Stimulated activated naive CD8-positive, alpha-beta T cell treated with anti-CD3 and anti-CD28 coated beads, Interleukin-15, Interleukin-2, amounts not matched to agents 100 ng/mL and 50 ng/mL, for 24 hours (primary cell): ENCODE results near the gene ABCG1.

ENCODE experiments used
- H3K27ac Mint-ChIP-seq: one replicate; pipeline ENCODE4 v1.8.0; 2021; ENCODE audit warnings: mild to moderate bottlenecking, mixed read lengths
- H3K27me3 Mint-ChIP-seq: one replicate; pipeline ENCODE4 v1.8.0; 2021; ENCODE audit warnings: mixed read lengths
- H3K36me3 Mint-ChIP-seq: one replicate; pipeline ENCODE4 v1.8.0; 2021; ENCODE audit warnings: low read depth, mixed read lengths
- H3K4me1 Mint-ChIP-seq: one replicate; pipeline ENCODE4 v1.8.0; 2021; ENCODE audit warnings: low read depth, mixed read lengths
- H3K4me3 Mint-ChIP-seq: one replicate; pipeline ENCODE4 v1.8.0; 2021; ENCODE audit warnings: mild to moderate bottlenecking, mixed read lengths
- H3K9me3 Mint-ChIP-seq: one replicate; pipeline ENCODE4 v1.8.0; 2021; ENCODE audit warnings: mixed read lengths

The ABCG1 gene

GRCh38 chr21:42230178-42230577, 11.2 kb downstream of the ABCG1 start:
- Mint-ChIP-seq H3K27me3 (no peaks in the 10 kb centered on the region), H3K4me1 (peaks cover 82% of the 10 kb centered on the region), H3K36me3 (peaks cover 20% of the 10 kb centered on the region), H3K4me3 (no peak overlapping the region), H3K27ac (no peak overlapping the region), H3K9me3 (no peaks in the 10 kb centered on the region)

GRCh38 chr21:42230636-42231035, 11.7 kb downstream of the ABCG1 start:
- Mint-ChIP-seq H3K36me3 (peaks cover 18% of the 10 kb centered on the region), H3K4me3 (no peak overlapping the region), H3K27ac (no peak overlapping the region), H3K27me3 (no peaks in the 10 kb centered on the region), H3K9me3 (no peaks in the 10 kb centered on the region), H3K4me1 (peaks cover 86% of the 10 kb centered on the region)

- no peaks in the 10 kb centered on the region for H3K9me3 Mint-ChIP-seq
- peaks cover 8% of the 10 kb centered on the region for H3K36me3 Mint-ChIP-seq
- H3K4me1 Mint-ChIP-seq: peaks cover 90% of the 10 kb centered on the region
- no peaks in the 10 kb centered on the region for H3K27me3 Mint-ChIP-seq
- H3K4me3 Mint-ChIP-seq: no peak overlapping the region
- no peak overlapping the region for H3K27ac Mint-ChIP-seq
Measured at GRCh38 chr21:42231756-42232155, 12.8 kb downstream of the ABCG1 start.

GRCh38 chr21:42232176-42232825, 13.4 kb downstream of the ABCG1 start:
- Mint-ChIP-seq H3K4me1 (peaks cover 90% of the 10 kb centered on the region), H3K27ac (peak overlapping the region; percentile 85), H3K9me3 (no peaks in the 10 kb centered on the region), H3K4me3 (peak overlapping the region; percentile 39), H3K27me3 (no peaks in the 10 kb centered on the region), H3K36me3 (peaks cover 5% of the 10 kb centered on the region)

DNA sequence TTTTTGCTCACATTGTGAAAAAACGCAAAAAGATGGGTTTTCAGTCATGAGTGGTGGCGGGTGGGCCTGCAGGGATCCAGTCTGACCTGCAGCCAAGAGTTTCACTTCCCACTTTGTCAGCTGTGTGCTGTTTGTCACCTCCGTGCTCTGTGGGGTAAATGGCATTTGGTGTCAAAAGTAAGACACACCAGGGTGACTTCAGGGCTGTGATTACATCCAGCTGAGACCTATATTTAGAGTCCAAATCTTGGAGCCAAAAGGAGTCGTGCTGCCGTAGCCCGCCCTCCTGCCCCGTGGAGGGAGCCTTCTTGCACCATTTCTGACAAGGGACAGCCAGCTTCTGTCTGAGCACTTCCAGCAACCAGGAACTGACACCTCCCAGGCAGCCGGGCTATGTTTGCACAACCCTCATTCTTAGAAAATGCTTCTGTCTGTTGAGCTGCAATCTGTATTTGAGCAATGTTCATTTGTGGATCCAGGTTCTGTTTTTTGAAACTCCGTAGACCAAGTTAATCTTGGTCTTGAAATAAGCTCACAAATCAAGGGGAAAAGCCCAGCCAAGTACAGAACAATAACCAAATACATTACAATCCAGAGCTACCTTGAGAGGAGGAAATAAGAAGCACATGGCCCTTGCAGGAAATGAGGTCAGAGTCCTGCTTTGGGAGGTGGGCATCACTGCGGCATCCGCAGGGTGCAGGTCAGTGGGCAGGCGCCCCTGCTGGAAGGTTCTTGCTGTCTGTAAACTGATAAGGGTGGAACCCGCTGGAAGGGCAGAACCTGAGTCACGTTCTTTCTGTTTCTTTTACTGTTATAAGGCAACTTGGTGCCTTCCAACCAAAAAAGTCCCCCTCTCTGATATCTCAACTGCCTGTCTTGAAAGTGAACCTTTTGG, 14.4 kb downstream of the ABCG1 start:
- H3K9me3 Mint-ChIP-seq: no peaks in the 10 kb centered on the region

DNA sequence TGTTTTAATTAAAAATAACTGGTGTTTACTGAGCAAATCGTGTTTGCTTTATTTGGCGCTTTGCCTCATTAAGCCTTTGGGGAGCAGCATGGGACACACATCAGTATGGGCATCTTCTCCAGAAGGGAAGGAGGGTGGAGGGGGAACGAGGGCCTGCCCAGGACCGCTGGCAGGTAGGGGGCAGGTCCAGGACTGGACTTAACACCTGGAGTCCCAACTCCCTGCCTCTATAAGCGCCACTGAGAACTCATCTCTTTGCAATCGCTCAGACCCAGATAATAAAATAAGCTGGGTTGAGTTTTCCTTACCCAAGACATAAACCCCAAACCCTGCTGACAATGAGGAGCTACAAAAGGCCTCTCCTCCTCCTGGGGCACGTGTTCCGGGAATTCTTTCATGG, 15.1 kb downstream of the ABCG1 start:
- Mint-ChIP-seq H3K36me3 (no peaks in the 10 kb centered on the region), H3K9me3 (no peaks in the 10 kb centered on the region), H3K4me3 (peak overlapping the region; percentile 65), H3K27ac (peak overlapping the region; percentile 85), H3K27me3 (no peaks in the 10 kb centered on the region), H3K4me1 (peaks cover 90% of the 10 kb centered on the region)

More for the DNA sequence above, 14.4 kb downstream of the ABCG1 start:
- Mint-ChIP-seq H3K27me3 (no peaks in the 10 kb centered on the region), H3K27ac (peak overlapping the region; percentile 85), H3K36me3 (no peaks in the 10 kb centered on the region), H3K4me3 (peak overlapping the region; percentile 65), H3K4me1 (peaks cover 90% of the 10 kb centered on the region)

GRCh38 chr21:42234464-42235241, 15.7 kb downstream of the ABCG1 start:
- Mint-ChIP-seq H3K9me3 (no peaks in the 10 kb centered on the region), H3K27ac (peak overlapping the region; percentile 85)

GRCh38 chr21:42235593-42235992, 16.7 kb downstream of the ABCG1 start:
- H3K4me1 Mint-ChIP-seq: peaks cover 79% of the 10 kb centered on the region
- H3K27me3 Mint-ChIP-seq: no peaks in the 10 kb centered on the region
- H3K9me3 Mint-ChIP-seq: no peaks in the 10 kb centered on the region
- H3K36me3 Mint-ChIP-seq: no peaks in the 10 kb centered on the region
- peak overlapping the region; percentile 39 for H3K4me3 Mint-ChIP-seq
- peak overlapping the region; percentile 57 for H3K27ac Mint-ChIP-seq

More at GRCh38 chr21:42234464-42235241, 15.7 kb downstream of the ABCG1 start:
- H3K36me3 Mint-ChIP-seq: no peaks in the 10 kb centered on the region
- H3K4me3 Mint-ChIP-seq: peak overlapping the region; percentile 64
- no peaks in the 10 kb centered on the region for H3K27me3 Mint-ChIP-seq
- peaks cover 86% of the 10 kb centered on the region for H3K4me1 Mint-ChIP-seq

DNA sequence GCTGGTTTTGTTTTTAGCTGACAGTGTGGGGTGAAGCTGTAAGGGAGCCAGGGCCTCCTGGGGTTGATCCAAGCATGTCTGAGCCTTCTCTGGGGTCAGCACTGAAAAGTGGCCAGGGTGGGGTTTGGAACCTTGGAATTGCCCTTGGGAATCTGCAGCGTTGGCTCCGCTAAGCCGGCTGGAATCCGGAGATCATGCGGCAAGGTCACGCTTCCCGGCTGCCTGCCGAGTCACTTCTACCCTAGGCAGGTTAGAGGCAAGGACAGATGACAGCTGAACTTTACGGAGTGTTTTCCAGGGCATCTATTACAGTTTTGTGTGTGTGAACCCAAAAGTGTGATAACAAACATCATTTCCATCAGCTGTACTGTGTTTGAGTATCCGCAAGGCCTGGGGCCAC, 17.1 kb downstream of the ABCG1 start:
- peak overlapping the region; percentile 39 for H3K4me3 Mint-ChIP-seq
- H3K4me1 Mint-ChIP-seq: peaks cover 76% of the 10 kb centered on the region
- peak overlapping the region; percentile 57 for H3K27ac Mint-ChIP-seq
- no peaks in the 10 kb centered on the region for H3K27me3 Mint-ChIP-seq
- H3K36me3 Mint-ChIP-seq: no peaks in the 10 kb centered on the region
- no peaks in the 10 kb centered on the region for H3K9me3 Mint-ChIP-seq

GRCh38 chr21:42236693-42237092, 17.8 kb downstream of the ABCG1 start:
- no peaks in the 10 kb centered on the region for H3K27me3 Mint-ChIP-seq
- peak overlapping the region; percentile 39 for H3K4me3 Mint-ChIP-seq
- no peaks in the 10 kb centered on the region for H3K9me3 Mint-ChIP-seq
- no peaks in the 10 kb centered on the region for H3K36me3 Mint-ChIP-seq
- H3K4me1 Mint-ChIP-seq: peaks cover 73% of the 10 kb centered on the region
- H3K27ac Mint-ChIP-seq: peak overlapping the region; percentile 37

DNA sequence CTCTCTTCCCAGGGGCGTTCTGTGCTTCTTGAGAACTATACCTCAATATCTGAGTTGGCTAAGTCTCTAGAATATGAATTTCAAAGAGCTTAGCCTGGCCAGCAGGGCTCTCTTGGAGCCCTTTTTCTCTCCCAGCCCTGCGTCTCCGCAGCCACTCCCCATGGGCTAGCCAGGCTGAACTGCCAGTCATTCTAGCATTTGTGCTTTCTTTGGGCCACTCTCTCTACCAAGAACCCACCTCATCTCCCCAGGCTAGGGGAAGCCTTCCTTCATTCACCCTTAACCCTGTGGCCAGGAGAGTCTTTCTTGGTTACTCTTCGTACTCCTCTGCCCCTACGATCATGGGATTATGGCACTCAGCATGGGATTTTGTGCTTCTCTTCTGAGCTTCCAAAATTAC, 18.2 kb downstream of the ABCG1 start:
- Mint-ChIP-seq H3K4me1 (peaks cover 73% of the 10 kb centered on the region), H3K9me3 (no peaks in the 10 kb centered on the region), H3K27ac (peak overlapping the region; percentile 84), H3K27me3 (no peaks in the 10 kb centered on the region), H3K36me3 (no peaks in the 10 kb centered on the region), H3K4me3 (peak overlapping the region; percentile 70)

- H3K27me3 Mint-ChIP-seq: no peaks in the 10 kb centered on the region
- peak overlapping the region; percentile 84 for H3K27ac Mint-ChIP-seq
- H3K36me3 Mint-ChIP-seq: no peaks in the 10 kb centered on the region
- peaks cover 73% of the 10 kb centered on the region for H3K4me1 Mint-ChIP-seq
- no peaks in the 10 kb centered on the region for H3K9me3 Mint-ChIP-seq
- peak overlapping the region; percentile 70 for H3K4me3 Mint-ChIP-seq
Measured at GRCh38 chr21:42237577-42237976, 18.6 kb downstream of the ABCG1 start.

DNA sequence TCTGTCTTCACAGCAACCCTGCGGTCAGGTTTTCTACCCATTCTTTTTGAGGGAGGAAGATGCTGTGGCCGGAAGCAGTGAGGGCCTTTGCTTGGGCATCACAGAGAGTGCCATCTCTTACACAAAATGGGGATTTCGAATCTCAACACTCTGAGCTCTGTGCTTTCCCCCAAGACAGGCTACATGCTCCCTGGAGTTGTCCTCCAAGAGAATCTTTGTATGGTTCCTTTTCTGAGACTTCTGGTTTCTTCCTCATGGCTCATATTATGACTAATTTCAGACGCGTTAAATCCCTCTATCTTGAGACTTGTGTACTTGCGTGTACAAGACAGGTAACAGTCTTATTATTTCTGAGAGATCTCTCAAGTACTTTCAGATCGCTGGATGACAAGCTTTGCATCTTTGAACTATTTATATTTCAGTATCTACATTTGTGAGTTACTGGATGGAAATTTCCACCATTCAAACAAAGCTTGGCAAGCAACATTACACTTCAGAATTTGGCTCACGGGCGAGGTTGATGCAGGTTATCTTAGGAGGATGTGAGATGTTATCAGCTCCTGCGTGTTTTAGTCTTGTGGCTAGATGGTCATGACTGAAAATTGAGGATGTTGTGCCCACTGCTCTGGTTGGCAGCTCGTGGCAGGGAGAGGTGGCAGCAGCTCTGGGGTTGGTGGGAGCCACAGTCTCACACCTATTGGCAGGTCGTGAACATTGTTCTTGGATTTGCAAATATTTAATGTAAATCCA, 19.4 kb downstream of the ABCG1 start:
- H3K9me3 Mint-ChIP-seq: no peaks in the 10 kb centered on the region
- H3K36me3 Mint-ChIP-seq: no peaks in the 10 kb centered on the region
- no peaks in the 10 kb centered on the region for H3K27me3 Mint-ChIP-seq
- H3K4me3 Mint-ChIP-seq: peak overlapping the region; percentile 70
- peak overlapping the region; percentile 84 for H3K27ac Mint-ChIP-seq
- H3K4me1 Mint-ChIP-seq: peaks cover 68% of the 10 kb centered on the region

- peaks cover 56% of the 10 kb centered on the region for H3K4me1 Mint-ChIP-seq
- no peak overlapping the region for H3K27ac Mint-ChIP-seq
- H3K4me3 Mint-ChIP-seq: no peak overlapping the region
- H3K36me3 Mint-ChIP-seq: no peaks in the 10 kb centered on the region
- H3K9me3 Mint-ChIP-seq: no peaks in the 10 kb centered on the region
- no peaks in the 10 kb centered on the region for H3K27me3 Mint-ChIP-seq
Measured at GRCh38 chr21:42239556-42239955, 20.6 kb downstream of the ABCG1 start.
